SU-DHL-6 (cell line): ENCODE results near the gene PPP1CA.

Source experiments
- H2AFZ ChIP-seq: fragments of 200-600 bp; sonication (generic); 2 replicates; pipeline ENCODE4 v1.6.1; 2014; ENCODE audit warnings: low read depth, mild to moderate bottlenecking, moderate library complexity, mixed read lengths, antibody characterized with exemption, low read length; ENCODE audit not compliant: severe bottlenecking
- H3F3A ChIP-seq: fragments of 200-600 bp; shearing (Covaris generic); 2 replicates; pipeline ENCODE4 v1.6.0; 2016; ENCODE audit warnings: antibody characterized with exemption, mild to moderate bottlenecking; ENCODE audit not compliant: insufficient read depth
- H3K27ac ChIP-seq: fragments of 200-600 bp; sonication (generic); 2 replicates; pipeline ENCODE4 v1.5.1; 2016; ENCODE audit warnings: low read depth, mild to moderate bottlenecking, low read length, moderate library complexity, mixed read lengths
- H3K27me3 ChIP-seq: fragments of 200-600 bp; sonication (generic), shearing (Covaris generic); 2 replicates; pipeline ENCODE4 v1.6.0; 2014; ENCODE audit warnings: mild to moderate bottlenecking, low read length
- H3K36me3 ChIP-seq: fragments of 200-600 bp; sonication (generic); 2 replicates; pipeline ENCODE4 v1.6.1; 2014; ENCODE audit warnings: mild to moderate bottlenecking, low read length, mixed read lengths
- H3K4me2 ChIP-seq: fragments of 300-600, 200-600 bp; shearing (Covaris generic), sonication (generic); 2 replicates; pipeline ENCODE4 v1.6.0; 2014; ENCODE audit warnings: low read length, low read depth, mild to moderate bottlenecking; ENCODE audit not compliant: poor library complexity, severe bottlenecking
- H3K4me3 ChIP-seq: fragments of 200-600 bp; sonication (generic); 2 replicates; pipeline ENCODE4 v1.5.1; 2014; ENCODE audit warnings: antibody characterized with exemption, low read length, mild to moderate bottlenecking, mixed read lengths; ENCODE audit not compliant: insufficient read depth, poor library complexity, severe bottlenecking
- H3K79me2 ChIP-seq: fragments of 200-600 bp; sonication (generic); 2 replicates; pipeline ENCODE4 v1.6.1; 2014; ENCODE audit warnings: mild to moderate bottlenecking, low read length, moderate library complexity; ENCODE audit not compliant: insufficient read depth
- H3K9ac ChIP-seq: fragments of 200-600 bp; sonication (generic); 2 replicates; pipeline ENCODE4 v1.7.0; 2014; ENCODE audit warnings: mild to moderate bottlenecking, low read length
- H3K9me2 ChIP-seq: fragments of 200-600 bp; sonication (generic); replicated peaks from 2 replicates; pipeline ENCODE4 v1.6.1; 2014; ENCODE audit warnings: low read length; ENCODE audit not compliant: insufficient read depth
- H3K9me3 ChIP-seq: fragments of 200-600 bp; sonication (generic); 2 replicates; pipeline ENCODE4 v1.6.1; 2014; ENCODE audit warnings: low read length, mixed read lengths; ENCODE audit not compliant: insufficient read depth
- H4K20me1 ChIP-seq: fragments of 200-600 bp; sonication (generic); 2 replicates; pipeline ENCODE4 v1.6.1; 2014; ENCODE audit warnings: low read depth, mild to moderate bottlenecking, antibody characterized with exemption, low read length, moderate library complexity, mixed read lengths
- EZH2phosphoT487 ChIP-seq: fragments of 200-600 bp; sonication (generic), shearing (Covaris generic); conservative IDR thresholded peaks from 2 replicates; pipeline ENCODE4 v1.6.1; 2018; ENCODE audit warnings: mild to moderate bottlenecking, antibody characterized with exemption, low read length, moderate library complexity, mixed read lengths
- TF ChIP-seq, protein P1 (sequence below): fragments of 200-600 bp; sonication (generic); IDR thresholded peaks from one replicate; pipeline ENCODE4 v1.5.1; 2017; ENCODE audit warnings: antibody characterized with exemption, mild to moderate bottlenecking, low read length, moderate library complexity; ENCODE audit not compliant: insufficient read depth, poor library complexity, severe bottlenecking

The PPP1CA gene

DNA sequence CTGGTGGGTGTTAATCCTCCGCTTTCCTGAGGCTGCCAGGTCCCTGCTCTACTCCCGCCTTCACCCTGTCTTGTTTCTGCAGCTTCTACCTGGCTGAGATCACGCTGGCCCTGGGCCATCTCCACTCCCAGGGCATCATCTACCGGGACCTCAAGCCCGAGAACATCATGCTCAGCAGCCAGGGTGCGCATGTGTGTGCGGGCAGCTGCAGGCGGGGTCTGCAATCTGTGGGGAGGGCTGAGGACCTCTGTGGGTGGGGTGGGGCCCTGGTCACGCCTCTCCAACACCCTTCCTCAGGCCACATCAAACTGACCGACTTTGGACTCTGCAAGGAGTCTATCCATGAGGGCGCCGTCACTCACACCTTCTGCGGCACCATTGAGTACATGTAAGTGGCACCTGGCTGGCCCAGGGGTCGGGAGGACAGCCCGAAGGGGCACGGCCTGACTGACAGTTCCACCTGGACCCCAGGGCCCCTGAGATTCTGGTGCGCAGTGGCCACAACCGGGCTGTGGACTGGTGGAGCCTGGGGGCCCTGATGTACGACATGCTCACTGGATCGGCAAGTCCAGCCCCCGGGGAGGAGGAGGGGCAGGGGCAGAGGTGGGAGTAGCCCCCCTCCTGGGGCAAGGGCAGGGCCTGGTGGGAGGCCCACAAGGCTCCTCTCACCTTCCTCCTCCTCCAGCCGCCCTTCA is 31.1 kb upstream of the PPP1CA start:
- no peaks in the 10 kb centered on the region for H3K9me3 ChIP-seq
- H3K4me2 ChIP-seq, result no peak overlapping the region
- no peak overlapping the region for H2AFZ ChIP-seq
- peaks cover 43% of the 10 kb centered on the region for H3F3A ChIP-seq
- H4K20me1 ChIP-seq, result no peaks in the 10 kb centered on the region
- no peaks in the 10 kb centered on the region for H3K36me3 ChIP-seq
- no peak overlapping the region for H3K4me3 ChIP-seq
- H3K9ac ChIP-seq, result no peak overlapping the region
- peaks cover 21% of the 10 kb centered on the region for H3K79me2 ChIP-seq
- H3K27me3 ChIP-seq, result no peaks in the 10 kb centered on the region
- no peak for TF ChIP-seq EZH2phosphoT487
- TF ChIP-seq, protein P1, sequence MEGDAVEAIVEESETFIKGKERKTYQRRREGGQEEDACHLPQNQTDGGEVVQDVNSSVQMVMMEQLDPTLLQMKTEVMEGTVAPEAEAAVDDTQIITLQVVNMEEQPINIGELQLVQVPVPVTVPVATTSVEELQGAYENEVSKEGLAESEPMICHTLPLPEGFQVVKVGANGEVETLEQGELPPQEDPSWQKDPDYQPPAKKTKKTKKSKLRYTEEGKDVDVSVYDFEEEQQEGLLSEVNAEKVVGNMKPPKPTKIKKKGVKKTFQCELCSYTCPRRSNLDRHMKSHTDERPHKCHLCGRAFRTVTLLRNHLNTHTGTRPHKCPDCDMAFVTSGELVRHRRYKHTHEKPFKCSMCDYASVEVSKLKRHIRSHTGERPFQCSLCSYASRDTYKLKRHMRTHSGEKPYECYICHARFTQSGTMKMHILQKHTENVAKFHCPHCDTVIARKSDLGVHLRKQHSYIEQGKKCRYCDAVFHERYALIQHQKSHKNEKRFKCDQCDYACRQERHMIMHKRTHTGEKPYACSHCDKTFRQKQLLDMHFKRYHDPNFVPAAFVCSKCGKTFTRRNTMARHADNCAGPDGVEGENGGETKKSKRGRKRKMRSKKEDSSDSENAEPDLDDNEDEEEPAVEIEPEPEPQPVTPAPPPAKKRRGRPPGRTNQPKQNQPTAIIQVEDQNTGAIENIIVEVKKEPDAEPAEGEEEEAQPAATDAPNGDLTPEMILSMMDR, result no peak
- no peaks in the 10 kb centered on the region for H3K9me2 ChIP-seq
- peak overlapping the region; percentile 100; the same call in 1 of the 2 replicates for H3K27ac ChIP-seq

DNA sequence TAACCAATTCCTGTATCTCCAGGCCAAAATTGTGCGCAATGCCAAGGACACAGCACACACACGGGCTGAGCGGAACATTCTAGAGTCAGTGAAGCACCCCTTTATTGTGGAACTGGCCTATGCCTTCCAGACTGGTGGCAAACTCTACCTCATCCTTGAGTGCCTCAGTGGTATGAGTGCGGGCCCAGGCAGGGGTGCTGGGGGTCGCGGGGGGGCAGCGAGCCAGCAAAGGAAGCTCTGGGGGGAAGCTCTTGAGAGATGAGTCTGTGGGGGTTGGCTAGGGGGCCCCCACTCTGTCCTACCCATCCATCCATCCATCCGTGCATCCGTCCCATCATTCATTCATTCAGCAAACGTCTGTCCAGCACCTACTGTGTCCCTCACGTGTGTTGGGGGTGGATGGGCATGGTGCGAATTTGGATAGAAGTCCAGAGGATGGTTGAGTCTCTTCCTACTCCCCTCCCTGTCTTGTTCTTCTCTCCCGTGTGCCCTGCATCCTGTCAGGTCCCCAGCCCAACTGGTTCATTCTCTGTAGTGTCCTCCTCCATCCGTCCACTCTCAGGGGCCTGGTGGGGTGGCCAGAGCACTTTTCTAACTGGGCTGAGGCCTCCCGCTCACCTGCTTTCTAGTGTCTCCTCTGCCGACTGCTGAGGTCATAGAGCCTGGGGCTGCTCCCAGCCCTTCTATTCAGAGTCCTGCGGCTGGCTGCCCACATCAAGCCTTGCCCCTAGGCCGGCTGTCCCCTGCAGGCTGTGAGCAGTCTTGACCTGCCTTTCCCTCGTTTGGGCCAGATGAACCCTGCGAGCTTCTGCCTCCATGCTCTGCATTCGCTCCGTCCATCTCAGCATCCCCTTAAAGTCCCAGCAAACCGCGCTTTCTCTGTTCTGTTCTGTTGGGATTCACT is 29.9 kb upstream of the PPP1CA start:
- no peaks in the 10 kb centered on the region for H3K36me3 ChIP-seq
- H4K20me1 ChIP-seq, result no peaks in the 10 kb centered on the region
- H3K4me2 ChIP-seq, result no peak overlapping the region
- no peak overlapping the region for H2AFZ ChIP-seq
- H3K9me3 ChIP-seq, result no peaks in the 10 kb centered on the region
- H3K79me2 ChIP-seq, result peaks cover 17% of the 10 kb centered on the region
- H3F3A ChIP-seq, result peaks cover 34% of the 10 kb centered on the region
- H3K27me3 ChIP-seq, result no peaks in the 10 kb centered on the region
- H3K4me3 ChIP-seq, result no peak overlapping the region
- H3K9me2 ChIP-seq, result no peaks in the 10 kb centered on the region
- no peak overlapping the region for H3K27ac ChIP-seq
- H3K9ac ChIP-seq, result no peak overlapping the region
- TF ChIP-seq, protein P1, result no peak
- no peak for TF ChIP-seq EZH2phosphoT487

DNA sequence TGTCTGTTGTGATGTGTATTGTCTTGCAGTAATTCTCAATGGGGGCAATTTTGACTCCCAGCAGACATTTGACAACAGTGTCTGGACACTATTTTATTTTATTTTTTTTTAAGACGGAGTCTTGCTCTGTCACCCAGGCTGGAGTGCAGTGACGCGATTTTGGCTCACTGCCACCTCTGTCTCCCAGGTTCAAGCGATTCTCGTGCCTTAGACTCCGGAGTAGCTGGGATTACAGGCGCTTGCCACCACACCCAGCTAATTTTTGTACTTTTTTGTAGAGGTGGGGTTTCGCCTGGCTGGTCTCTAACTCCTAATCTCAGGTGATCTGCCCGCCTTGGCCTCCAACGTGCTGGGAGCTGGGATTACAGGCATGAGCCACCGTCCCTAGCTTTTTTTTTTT is 28.1 kb upstream of the PPP1CA start:
- peak overlapping the region; percentile 92 for H3K9ac ChIP-seq
- no peaks in the 10 kb centered on the region for H3K9me3 ChIP-seq
- H4K20me1 ChIP-seq, result no peaks in the 10 kb centered on the region
- H3K9me2 ChIP-seq, result no peaks in the 10 kb centered on the region
- H3K27ac ChIP-seq, result no peak overlapping the region
- no peaks in the 10 kb centered on the region for H3K36me3 ChIP-seq
- peaks cover 17% of the 10 kb centered on the region for H3F3A ChIP-seq
- no peak overlapping the region for H2AFZ ChIP-seq
- no peak for TF ChIP-seq EZH2phosphoT487
- TF ChIP-seq, protein P1, result no peak
- peak overlapping the region; percentile 92 for H3K4me3 ChIP-seq
- peaks cover 13% of the 10 kb centered on the region for H3K79me2 ChIP-seq
- H3K4me2 ChIP-seq, result peak overlapping the region; percentile 90
- H3K27me3 ChIP-seq, result no peaks in the 10 kb centered on the region
